GM19324 (cell line): ENCODE measurements around the gene CTPS2.
"Not testable (repeated sequence)": the region's sequence is repeated elsewhere in the genome, so short reads cannot be mapped to it uniquely, and the experiment has no call there.

ENCODE experiments used
- ATAC-seq: cut with Tn5 transposase; IDR thresholded peaks from one replicate; pipeline ENCODE4 v1.9.1; 2021; ENCODE audit warnings: mild to moderate bottlenecking, moderate library complexity; ENCODE audit not compliant: unreplicated experiment, low FRiP score

The CTPS2 gene

GRCh38 chrX:16658284-16658683, 54.2 kb downstream of the CTPS2 start:
- no peak for ATAC-seq

- no peak for ATAC-seq
Measured at GRCh38 chrX:16654093-16654492, 58.4 kb downstream of the CTPS2 start.

DNA sequence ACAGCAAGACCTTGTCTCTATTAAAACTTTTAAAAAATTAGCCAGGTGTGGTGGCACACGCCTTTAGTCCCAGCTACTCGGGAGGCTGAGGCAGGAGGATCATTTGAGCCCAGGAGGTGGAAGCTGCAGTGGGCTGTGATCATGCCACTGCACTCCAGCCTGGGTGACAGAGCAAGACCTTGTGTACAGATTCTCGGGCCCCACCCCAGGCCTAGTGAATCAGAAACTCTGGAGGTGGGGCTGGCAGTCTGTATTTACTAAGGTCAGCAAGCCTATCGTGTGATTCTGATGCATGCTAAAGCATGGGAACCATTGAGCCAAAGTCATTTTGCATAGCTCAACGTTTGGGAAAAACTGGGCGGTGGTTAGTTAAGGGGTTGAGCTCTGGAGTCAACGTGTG, 59.0 kb downstream of the CTPS2 start:
- ATAC-seq: no peak

- ATAC-seq: no peak
Measured at GRCh38 chrX:16651391-16652024, 61.0 kb downstream of the CTPS2 start.

GRCh38 chrX:16649858-16650257, 62.6 kb downstream of the CTPS2 start, which contains the start of gene S100G:
Gene S100G, plus strand, starts transcription at chrX:16650158. Its CDS starts 849 bp downstream, at chrX:16651007.
- ATAC-seq: no peak

DNA sequence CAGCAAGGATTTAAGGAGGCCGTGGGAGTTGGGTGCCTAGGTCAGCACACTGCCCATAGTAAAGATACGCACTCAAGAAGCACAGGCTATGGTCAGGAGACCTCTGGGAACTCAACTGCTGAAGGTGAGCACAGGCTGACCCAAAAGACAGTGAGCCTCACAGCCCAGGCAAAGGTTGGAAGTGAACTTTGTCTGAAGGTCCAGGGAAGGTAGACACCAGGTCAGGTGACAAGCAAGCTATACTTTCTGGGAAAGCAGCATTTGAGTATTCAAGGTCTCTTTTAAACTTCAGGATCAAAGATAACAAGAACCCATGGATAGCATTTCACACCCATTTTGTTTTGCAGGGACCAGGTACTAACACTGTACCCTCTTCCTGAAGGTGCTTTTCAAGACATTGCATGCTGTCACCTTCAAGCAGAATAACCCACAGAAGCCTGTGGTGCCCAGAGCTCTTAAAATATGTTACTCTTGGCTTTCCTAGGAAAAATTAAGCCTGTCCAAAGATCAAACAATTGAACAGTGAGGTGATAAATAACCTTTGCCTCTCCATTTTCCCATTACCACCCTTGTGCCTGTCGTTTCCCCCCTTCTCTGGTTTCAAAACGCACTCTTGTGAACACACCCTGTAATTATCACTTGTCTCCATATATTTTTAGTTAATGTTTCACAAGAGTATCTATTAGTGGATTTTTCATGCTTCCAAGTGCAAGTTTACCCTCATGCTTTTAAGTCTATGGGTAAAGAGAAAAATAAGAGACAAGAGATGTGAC, 65.9 kb downstream of the CTPS2 start:
- no peak for ATAC-seq

- no peak for ATAC-seq
Measured at GRCh38 chrX:16643176-16643575, 69.3 kb downstream of the CTPS2 start.

- no peak for ATAC-seq
Measured at GRCh38 chrX:16640823-16641222, 71.6 kb downstream of the CTPS2 start.

GRCh38 chrX:16639966-16640365, 72.5 kb downstream of the CTPS2 start:
- no peak for ATAC-seq

- ATAC-seq: no peak
Measured at GRCh38 chrX:16638533-16638932, 73.9 kb downstream of the CTPS2 start.

DNA sequence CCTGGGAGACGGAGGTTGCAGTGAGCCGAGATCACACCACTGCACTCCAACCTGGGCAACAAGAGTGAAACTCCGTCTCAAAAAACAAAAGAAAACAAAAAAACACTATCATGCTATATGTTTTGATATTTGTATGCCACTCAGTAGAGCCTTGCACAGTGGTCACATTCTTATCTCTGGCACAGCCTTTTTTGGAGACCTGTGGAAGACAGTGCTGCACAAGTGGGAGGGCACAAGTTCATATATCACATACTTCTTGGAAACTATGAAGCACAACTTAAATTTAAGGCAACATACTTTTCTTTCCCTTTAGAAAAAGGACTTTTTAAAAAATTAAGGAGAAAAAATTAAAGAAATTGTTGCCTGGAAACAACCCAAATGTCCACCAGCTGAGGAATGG, 76.9 kb downstream of the CTPS2 start:
- no peak for ATAC-seq

GRCh38 chrX:16635040-16635439, 77.4 kb downstream of the CTPS2 start:
- ATAC-seq: no peak

DNA sequence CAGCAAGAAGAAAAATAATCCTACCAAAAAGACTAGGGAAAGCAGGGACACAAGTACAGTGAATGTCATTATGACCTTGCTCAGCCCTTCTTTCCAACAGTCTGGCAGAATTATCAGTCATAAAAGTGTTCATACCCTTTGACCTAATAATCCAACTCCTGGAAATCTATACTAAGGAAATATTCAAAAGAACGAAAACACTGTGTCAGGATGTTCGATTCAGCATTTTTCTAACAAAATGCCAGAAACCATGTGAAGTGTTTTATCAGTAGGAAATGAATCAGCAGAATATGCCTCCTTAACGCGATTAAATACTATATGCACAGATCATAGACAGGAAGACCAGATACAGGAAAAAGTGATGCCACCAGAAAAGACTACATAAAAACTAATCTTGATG, 78.7 kb downstream of the CTPS2 start:
- no peak for ATAC-seq

- no peak for ATAC-seq
Measured at GRCh38 chrX:16629909-16630308, 82.6 kb downstream of the CTPS2 start.

GRCh38 chrX:16628946-16629595, 83.4 kb downstream of the CTPS2 start:
- ATAC-seq: no peak

- not testable (repeated sequence) for ATAC-seq
Measured at GRCh38 chrX:16628511-16628910, 84.0 kb downstream of the CTPS2 start.

GRCh38 chrX:16619024-16619423, 93.4 kb downstream of the CTPS2 start:
- ATAC-seq: no peak

GRCh38 chrX:16618422-16618821, 94.0 kb downstream of the CTPS2 start:
- no peak for ATAC-seq

DNA sequence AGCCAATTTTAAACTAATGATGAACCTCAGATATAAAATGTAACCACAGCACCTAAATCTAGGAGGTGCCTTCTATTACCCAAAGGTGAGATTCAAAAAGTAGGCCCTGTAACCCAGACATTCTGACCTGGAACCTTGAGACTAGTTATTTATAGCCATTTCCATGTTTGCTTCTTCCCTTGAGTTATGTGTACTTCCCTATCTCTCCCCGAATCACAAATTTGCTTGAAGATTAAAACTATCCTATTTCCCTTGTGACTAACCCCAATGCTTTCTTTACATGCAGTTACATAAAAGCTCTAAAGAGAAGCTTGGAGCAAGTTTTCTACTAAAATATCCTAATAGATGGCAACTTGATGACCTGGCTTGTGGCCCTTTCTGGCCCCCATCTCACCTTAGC, 95.1 kb downstream of the CTPS2 start:
- no peak for ATAC-seq

DNA sequence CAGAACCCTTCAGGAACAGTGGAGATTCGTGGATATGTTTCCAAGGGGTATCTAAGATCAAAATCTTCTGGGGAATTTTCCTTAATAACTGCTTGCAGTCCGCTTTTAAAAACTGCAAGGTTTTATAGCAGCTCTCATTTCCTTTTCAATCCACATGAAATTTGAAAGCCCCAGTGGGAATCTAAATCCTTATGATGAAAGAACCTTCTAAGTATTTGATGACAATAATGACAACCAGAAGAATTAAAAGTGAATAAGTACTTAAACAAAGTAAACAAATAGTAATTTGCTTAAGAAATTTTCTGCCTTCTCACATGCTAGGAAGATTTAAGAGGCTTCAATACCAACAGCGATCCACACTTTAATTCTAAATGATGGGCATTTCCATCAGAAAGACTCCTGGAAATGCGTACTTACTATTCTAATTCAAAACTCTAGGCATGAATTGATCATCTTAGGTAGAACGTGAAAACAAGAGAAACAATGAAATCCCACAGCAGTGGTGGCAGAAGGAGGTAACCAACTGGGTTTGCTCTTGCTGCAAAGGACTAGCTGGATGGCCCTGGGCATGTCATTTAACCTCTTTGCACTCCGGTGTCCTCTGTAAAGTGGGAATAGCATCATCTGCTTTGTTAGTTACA, 100.1 kb downstream of the CTPS2 start:
- no peak for ATAC-seq

DNA sequence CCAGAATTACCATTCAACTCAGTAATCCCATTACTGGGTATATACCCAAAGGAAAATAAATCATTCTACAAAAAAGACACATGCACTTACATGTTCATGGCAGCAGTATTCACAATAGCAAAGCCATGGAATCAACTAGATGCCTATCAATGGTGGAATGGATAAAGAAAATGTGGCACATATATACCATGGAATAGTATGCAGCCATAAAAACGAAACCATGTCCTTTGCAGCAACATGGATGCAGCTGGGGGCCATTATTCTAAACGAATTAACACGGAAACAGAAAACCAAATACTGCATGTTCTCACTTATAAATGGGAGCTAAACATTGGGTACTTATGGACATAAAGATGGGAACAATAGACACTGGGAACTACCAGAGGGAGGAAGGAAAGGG, 101.8 kb downstream of the CTPS2 start:
- ATAC-seq: not testable (repeated sequence)
